Measurements from ENCODE around the gene CDKAL1.

GRCh38 chr6:20632696-20633095 lies 98.4 kb downstream of the CDKAL1 start:
- TF ChIP-seq POLR2AphosphoS5 (IDR thresholded peaks at IDR 0.05) = no peak
- TF ChIP-seq, protein P1, sequence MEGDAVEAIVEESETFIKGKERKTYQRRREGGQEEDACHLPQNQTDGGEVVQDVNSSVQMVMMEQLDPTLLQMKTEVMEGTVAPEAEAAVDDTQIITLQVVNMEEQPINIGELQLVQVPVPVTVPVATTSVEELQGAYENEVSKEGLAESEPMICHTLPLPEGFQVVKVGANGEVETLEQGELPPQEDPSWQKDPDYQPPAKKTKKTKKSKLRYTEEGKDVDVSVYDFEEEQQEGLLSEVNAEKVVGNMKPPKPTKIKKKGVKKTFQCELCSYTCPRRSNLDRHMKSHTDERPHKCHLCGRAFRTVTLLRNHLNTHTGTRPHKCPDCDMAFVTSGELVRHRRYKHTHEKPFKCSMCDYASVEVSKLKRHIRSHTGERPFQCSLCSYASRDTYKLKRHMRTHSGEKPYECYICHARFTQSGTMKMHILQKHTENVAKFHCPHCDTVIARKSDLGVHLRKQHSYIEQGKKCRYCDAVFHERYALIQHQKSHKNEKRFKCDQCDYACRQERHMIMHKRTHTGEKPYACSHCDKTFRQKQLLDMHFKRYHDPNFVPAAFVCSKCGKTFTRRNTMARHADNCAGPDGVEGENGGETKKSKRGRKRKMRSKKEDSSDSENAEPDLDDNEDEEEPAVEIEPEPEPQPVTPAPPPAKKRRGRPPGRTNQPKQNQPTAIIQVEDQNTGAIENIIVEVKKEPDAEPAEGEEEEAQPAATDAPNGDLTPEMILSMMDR (IDR thresholded peaks at IDR 0.05) = no peak

Data from esophagus muscularis mucosa (tissue), 3 donors.